Effector CD8-positive, alpha-beta T cell (primary cell): Measurements from ENCODE around the gene CDH18.

ENCODE experiments used
- DNase-seq: peaks from one replicate; lab custom pipeline; 2025; lab: John Stamatoyannopoulos, UW
- total RNA-seq, 4 experiments: gene quantifications; one replicate each; lab custom pipeline; 2026; lab: John Stamatoyannopoulos, UW

The CDH18 gene
- total RNA-seq, result 0 to 0.09 (median 0) reads per million in 4 experiments

GRCh38 chr5:19987612-19988361 is at the start of gene CDH18:
TSS of gene CDH18 (minus strand) at chr5:19988200. CDS start at chr5:19838986, 149,214 bp downstream.
- DNase-seq, result no peak

- DNase-seq, result no peak
These were observed 46.7 kb upstream of the CDH18 start for GRCh38 chr5:20034717-20035116.

- DNase-seq, result no peak
These were observed 45.9 kb upstream of the CDH18 start for GRCh38 chr5:20033881-20034280.

DNA sequence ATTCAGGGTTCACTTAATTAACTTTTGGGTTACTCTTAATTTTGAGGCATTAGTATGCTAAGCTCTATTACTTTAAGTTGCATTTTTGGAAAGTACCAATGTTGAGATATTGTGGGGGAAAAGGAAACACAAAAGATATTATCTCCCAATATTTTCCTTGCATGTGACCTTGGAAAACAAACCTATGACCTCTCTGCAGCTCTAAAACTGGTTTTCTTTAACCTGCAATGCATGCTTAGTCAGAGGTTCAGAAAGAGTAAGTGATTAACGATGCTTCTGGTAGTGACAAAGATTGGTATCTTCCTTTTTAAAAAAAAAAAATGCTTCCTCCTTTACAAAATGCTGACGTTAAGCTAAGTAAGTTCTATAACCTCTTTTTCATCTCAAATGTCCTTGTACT is 44.9 kb upstream of the CDH18 start:
- DNase-seq, result no peak

DNA sequence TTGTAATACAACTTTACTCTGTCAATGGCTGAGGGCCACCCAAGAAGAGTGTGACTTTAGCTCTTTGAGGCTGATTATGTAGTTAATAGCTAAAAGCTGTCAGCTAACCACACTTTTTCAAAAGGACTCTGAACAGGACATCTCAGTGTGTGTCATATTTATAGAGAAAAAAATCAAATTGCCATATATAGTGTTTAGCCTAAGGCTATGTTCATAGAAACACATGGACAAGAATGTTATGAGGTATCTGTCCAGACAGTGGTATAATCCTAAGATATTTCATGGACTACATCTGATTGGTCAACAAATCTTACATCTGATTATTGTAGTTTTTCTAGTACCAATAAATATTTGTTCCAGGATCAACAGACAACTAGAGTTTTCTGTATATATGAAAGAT is 42.1 kb upstream of the CDH18 start:
- DNase-seq, result no peak

DNA sequence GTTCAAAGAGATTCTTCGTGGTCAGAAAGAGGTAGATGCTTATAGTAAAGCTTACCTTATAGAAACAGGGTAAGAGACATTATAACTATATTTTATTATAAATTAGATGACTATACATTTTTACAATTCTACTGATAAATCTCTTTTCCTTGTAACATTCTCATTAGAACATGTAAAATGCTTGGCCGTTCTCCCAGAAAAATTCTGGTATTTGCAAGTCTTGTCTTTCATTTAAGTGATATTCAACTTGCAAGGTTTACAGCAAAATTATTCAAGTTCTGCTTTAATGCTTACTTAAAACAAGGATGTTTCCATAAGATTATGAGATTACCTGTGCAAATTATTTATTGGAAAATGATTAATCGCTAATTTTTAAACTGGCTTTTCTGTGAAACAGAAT is 41.3 kb upstream of the CDH18 start:
- no peak for DNase-seq

- DNase-seq, result no peak
These were observed 40.5 kb upstream of the CDH18 start for GRCh38 chr5:20028506-20028905.

DNA sequence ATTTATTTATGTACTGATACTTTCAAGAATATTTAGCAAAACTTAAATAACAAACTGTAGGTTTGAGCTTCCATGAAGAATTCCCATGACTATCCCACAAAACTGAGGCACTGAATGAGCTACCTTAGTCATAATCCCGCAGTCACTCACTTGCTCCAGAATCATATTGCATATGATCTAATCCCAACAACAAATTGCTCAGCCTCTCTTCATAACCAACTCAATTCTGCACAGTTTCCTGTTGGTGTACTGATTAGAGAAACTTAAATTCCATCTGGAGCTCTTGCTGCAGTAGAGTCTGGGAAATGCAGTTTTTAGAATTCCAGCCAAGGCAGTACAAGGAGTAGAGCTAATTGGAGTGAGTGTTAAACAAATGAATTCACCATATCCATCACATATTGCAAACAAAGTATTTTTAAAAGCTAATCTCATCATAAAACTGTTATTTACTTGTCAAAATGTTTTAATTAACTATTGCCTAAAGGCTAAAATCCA is 35.7 kb upstream of the CDH18 start:
- no peak for DNase-seq

GRCh38 chr5:20020247-20020646 is 32.2 kb upstream of the CDH18 start:
- no peak for DNase-seq

DNA sequence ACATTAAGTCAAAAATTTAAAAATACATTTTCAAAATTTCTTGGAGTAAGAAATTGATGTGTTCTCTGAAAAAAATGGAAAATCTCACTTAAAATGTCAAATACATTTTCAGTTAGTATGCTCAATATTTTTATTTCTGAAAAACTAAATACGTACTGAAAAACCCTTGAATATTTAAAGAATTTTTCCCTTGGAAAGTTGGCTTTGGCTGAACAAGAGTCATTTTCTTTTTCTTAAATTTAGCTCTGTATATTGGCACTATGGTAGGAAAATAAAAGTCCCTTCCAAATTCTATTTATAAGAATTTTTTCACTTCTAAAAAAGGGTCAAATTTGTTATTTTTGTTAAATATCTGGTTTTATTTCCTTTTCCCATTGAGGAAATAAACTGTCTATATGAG is 29.0 kb upstream of the CDH18 start:
- no peak for DNase-seq

GRCh38 chr5:20000416-20000815 is 12.4 kb upstream of the CDH18 start:
- DNase-seq, result no peak

GRCh38 chr5:19988457-19988856 is 457 bp upstream of the CDH18 start:
- no peak for DNase-seq

GRCh38 chr5:19986806-19987205 is 1.2 kb downstream of the CDH18 start:
- DNase-seq, result no peak

DNA sequence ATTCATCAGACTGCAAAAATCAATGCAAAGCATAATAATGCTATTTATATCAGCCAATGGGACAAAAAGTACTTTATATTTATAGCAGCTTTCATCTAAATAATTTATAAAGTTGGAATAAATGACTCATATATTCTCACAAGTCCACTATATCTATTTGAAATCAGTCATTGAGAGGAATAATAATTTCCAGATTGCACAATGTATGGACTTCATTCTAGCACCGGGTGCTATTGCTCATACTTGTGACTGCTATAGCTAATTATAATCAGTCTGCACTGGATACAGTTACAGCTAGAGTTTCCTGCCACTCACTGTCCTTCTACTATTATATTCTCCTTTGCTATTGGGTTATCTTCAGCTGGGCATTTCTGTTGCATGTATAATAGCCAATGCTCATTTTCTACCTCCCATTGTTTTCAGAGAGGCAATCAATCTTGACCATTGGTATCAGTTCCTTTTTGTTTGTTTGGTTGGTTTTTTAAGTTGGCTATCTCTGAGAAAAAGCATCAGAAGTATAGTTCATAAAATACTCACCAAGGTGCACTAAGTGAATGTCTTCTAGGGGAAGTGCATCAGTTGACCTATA is 1.9 kb downstream of the CDH18 start:
- no peak for DNase-seq

DNA sequence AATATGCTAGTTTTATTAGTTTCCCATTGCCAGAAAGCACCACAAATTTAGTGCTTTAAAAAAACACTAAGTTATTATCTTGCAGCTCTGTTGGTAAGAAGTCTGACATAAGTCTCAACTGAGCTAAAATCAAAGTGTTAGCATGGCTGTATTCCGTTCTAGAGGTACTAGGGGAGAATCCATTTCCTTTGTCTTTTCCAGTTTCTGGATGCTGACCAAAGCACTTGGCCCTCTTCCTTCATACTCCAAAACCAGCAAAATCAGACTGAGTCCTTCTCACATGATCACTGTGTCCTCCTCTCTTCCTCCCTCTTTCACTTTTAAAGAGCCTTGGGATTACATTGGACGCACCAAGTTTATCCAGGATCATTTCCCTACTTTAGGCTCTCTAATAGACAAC is 9.5 kb downstream of the CDH18 start:
- DNase-seq, result no peak

GRCh38 chr5:19977099-19977498 is 10.9 kb downstream of the CDH18 start:
- DNase-seq, result no peak

DNA sequence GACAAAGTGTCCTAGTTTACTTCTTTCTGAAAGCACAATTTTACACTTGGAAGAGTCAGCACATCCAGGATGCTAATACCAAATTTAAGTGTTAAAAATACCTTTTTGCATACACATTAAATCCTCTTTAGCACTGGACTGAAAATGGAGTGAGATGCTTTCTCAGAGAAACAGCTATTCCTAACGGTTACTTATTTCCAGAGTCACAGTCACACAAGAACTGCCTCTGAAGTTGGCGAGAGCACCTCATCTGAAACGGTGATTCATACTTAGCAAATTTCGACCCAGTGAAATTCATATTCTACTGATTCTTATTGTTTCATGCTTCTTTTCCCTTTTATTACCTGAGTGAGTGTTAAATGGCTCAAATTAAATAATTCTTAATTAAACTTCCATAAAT is 12.2 kb downstream of the CDH18 start:
- DNase-seq, result no peak

- DNase-seq, result no peak
These were observed 27.5 kb downstream of the CDH18 start for GRCh38 chr5:19960451-19960850.

GRCh38 chr5:19959830-19960384 is 28.1 kb downstream of the CDH18 start:
- no peak for DNase-seq

DNA sequence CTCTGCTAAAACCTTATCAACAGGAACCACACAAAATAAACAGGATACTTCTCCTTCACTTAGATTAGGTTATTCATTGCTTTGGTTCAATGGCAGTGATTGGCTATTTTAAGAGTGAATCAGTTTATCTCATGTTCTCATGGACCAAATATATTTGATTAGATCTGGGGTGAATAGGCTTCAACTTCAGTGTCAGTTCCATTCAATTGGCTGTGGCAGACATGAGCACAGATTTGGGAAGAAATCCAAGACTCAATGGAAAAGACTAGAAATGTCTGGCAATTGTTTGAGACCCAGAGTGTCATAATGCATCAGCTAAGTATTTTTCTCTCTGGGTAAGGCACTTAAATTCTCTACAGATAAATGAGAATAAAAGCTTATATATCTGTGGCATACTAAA is 37.1 kb downstream of the CDH18 start:
- no peak for DNase-seq

- no peak for DNase-seq
These were observed 47.8 kb downstream of the CDH18 start for GRCh38 chr5:19940192-19940591.

GRCh38 chr5:19930451-19930850 is 57.5 kb downstream of the CDH18 start:
- no peak for DNase-seq
